Stimulated activated naive CD8-positive, alpha-beta T cell treated with anti-CD3 and anti-CD28 coated beads, Interleukin-15, Interleukin-2, amounts not matched to agents 100 U/mL and 50 U/mL, for 24 hours (primary cell): ENCODE measurements around the gene CCDC68.
"Not testable (repeated sequence)": the region's sequence is repeated elsewhere in the genome, so short reads cannot be mapped to it uniquely, and the experiment has no call there.

Source experiments
- ATAC-seq: fragments of 150-1000 bp; cut with Tn5 transposase; one replicate; pipeline ENCODE4 v1.10.0; 2021
- DNase-seq: peaks from one replicate; pipeline ENCODE4 v3.0.0; 2021

CCDC68 gene

DNA sequence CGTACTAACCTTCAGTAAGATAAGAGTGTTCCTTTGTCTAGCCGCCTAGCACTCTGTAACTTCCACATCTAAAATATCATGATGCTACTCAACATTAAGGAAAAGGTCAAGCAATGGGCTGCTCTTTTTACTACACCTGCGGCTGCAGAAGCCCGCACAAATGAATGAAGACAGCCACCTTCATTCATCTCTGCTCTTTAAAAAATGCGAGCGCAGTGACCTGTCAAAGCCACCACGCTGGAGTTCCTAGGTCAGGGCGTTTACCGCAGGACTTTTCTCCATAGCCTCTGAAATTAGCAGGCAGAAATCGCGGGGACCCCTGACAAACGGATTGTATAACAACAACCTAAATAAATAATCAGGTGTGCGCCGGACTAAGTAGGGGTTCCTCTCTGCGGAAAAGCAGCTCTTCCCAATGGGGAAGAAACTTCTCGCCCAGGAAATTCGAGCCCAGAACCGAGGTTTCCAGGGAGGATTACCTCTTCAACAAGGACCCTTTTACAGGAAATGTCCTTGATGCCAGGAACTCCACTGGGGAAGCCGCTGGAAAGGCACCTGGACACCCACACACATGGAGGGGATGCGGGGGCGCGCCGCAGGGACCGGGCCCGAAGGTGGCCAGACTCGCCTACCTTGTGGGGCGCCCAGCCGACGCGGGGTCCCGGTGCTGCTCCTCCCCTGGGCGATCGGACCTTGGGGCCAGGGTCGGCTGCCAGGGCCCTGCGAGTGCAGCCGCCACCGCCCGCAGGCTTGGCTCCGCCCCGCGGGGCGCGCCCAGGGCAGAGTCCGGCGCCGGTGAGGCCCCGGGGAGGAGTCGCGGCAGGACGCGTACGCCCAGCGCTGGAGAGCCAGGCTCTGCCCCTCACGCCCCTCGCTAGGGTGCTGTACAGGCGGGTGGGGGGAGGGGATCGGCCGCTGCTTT lies at the start of gene CCDC68:
Gene CCDC68 (minus strand): TSS at position 758 of the 922 bp plus-strand sequence. CDS start 16,670 bp downstream, outside the sequence.
- DNase-seq (no peak), ATAC-seq (no peak)

- no peak for ATAC-seq
Measured at GRCh38 chr18:55007602-55008001, 48.3 kb upstream of the CCDC68 start.

DNA sequence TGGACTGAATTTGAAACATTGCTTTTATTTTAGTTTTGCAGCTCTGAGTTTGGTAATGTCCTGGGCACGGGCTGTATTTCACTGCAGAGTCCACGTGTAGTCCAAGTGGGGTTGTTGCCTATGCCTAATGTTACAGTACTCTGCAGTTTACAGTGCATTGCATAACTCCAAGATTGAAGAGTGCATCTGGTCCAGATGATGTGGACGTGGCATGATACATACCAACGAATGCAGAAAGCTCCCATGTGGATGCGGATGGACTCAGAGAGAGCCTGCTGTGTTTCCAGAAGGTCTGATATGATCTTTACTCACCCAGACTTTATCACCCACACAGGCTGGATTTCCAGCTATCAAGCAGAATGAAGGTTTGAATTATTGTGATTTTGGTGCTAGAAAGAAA lies 44.4 kb upstream of the CCDC68 start:
- ATAC-seq (no peak), DNase-seq (no peak)

More at GRCh38 chr18:55007602-55008001, 48.3 kb upstream of the CCDC68 start:
- no peak for DNase-seq

DNA sequence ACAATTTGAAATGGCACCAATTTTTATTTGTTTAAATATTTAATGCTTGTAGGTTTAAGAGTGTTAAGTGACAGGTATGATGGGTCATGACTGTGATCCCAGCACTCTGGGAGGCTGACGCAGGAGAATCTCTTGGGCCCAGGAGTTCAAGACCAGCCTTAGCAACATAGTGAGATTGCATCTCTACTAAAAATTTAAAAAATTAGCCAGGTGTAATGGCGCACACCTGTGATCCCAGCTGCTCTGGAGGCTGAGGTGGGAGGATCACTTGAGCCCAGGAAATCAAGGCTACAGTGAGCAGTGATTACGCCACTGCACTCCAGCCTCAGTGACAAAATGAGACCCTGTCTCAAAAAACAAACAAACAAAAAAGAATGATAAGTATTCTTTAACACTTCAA lies 43.0 kb upstream of the CCDC68 start:
- ATAC-seq (no peak), DNase-seq (no peak)

DNA sequence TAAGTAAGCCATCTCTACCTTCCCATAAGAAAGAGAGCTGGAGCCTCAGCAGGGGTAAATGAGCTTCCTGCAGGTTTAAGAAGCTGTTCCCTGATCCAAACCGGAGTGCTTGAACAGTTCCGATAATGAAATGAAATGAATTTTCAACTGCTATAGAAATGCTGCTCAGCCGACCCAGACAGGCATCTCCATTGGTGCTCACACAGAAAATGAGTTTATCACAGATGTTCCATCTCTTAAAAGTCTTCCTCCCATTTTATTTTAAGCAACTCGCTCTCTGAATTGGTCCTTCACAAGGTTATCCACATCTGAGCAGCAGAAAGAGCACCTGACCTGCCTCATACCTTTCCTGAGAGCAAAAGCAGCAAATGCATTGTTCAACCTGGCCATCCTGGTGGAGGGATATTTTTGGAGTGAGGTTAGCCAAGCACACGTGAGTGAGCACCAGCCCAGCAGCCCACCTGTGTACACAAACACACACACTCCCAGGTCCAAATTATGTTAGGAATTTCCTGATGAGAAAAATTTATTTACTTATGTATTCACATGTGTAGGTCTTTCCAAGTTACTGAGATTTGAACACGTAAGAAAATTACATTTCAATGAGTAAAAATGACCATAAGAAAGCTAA lies 42.2 kb upstream of the CCDC68 start:
- ATAC-seq (no peak), DNase-seq (no peak)

GRCh38 chr18:55000529-55000928 lies 41.3 kb upstream of the CCDC68 start:
- ATAC-seq (no peak), DNase-seq (no peak)

DNA sequence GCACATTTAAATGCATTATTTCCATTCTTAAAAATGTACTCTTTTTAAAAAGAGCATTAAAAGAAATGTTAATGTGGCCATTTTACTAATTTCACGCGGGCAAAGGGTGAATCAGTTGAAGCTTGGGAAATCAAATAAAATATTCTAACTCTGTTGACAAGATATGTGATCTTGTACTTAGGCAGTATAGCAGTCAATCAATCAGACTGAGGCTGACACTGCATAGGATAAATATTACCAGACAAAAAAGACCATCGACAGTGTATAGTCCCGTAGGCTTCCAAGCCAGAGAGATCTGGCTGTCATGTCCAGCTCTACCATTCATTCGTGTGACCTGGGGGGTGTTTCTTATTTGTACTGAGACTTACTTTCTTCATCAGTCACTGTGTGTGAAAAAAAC lies 39.8 kb upstream of the CCDC68 start:
- DNase-seq (no peak), ATAC-seq (no peak)

DNA sequence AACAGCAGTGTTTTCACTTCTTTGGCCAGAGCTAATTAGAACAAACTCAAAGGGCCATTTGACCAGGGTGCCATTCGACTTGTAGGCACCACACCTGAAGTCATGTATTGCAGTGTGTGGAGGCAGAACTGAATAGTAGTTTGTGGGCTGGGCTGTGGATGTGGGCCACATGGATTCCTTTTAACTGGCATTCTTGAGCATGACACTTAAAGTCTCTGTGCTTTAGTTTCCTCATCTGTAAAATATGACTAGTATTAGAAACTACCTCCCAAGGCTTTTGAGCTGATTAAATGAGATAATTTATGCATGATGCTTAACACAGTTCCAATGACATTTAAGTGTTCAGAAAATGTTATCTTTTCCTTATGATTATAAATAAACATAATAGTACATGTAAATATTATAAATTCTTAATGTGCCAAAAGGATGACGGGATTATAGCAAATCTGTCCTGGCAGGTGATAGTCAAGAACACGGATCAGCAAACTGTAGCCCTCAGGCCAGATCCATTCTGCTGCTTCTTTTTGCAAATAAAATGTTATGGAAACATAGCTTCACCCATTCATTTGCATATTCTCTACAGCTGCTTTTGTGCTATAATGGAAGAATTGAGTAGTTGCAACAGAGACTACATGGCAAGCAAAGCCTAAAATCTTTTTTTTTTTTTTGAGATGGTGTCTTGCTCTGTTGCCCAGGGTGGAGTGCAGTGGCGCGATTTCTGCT lies 36.3 kb upstream of the CCDC68 start:
- DNase-seq: no peak
- no peak for ATAC-seq

- ATAC-seq: no peak
Measured at GRCh38 chr18:54991981-54992380, 32.7 kb upstream of the CCDC68 start.

DNA sequence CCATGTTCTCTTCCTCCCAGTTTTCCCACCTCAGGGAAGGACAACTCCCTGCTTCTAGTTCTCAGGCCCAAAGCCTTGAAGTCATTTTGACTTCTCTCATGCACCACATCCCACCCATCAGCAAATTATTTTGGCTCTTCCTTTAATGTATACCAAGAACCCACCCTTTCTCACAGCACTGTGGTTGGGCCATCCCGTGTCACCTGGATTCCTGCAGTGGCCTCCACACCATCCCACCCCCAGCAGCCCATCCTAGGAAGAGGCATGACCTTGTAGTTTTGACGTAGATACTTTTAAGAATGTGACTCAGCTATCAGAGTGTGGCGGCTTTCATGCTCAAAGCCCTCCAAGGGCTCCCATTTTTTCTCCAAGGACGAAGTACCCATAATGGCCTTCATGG lies 25.6 kb upstream of the CCDC68 start:
- DNase-seq (no peak), ATAC-seq (no peak)

More at GRCh38 chr18:54991981-54992380, 32.7 kb upstream of the CCDC68 start:
- no peak for DNase-seq

- DNase-seq: no peak
Measured at GRCh38 chr18:54983791-54984190, 24.5 kb upstream of the CCDC68 start.

GRCh38 chr18:54983041-54983686 lies 23.9 kb upstream of the CCDC68 start:
- DNase-seq (no peak), ATAC-seq (peak; percentile 52)

More at GRCh38 chr18:54983791-54984190, 24.5 kb upstream of the CCDC68 start:
- no peak for ATAC-seq

GRCh38 chr18:54981076-54981475 lies 21.8 kb upstream of the CCDC68 start:
- ATAC-seq (no peak), DNase-seq (no peak)

GRCh38 chr18:54975598-54975997 lies 16.3 kb upstream of the CCDC68 start:
- ATAC-seq: no peak
- DNase-seq: no peak

DNA sequence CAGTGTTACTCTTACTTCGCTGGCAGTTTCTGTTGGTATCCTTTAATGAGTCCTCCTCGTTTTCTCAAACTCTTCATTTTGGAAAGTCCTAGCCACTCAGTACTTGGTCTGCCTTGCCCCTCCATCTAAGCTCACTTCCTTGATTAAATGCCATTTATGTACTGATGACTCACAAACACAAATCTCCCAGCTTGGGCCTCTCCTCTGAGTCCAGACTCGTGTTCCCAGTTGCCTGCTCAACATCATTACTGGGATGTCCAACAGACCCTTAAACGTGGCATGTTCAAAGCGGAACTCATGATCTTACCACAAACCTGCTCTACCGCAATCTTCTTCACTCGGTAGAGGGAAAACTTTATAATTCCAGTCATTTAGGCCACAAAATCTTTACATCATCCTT lies 13.8 kb upstream of the CCDC68 start:
- no peak for ATAC-seq
- no peak for DNase-seq

GRCh38 chr18:54968807-54969206 lies 9.5 kb upstream of the CCDC68 start:
- DNase-seq (no peak), ATAC-seq (no peak)

GRCh38 chr18:54968237-54968636 lies 9.0 kb upstream of the CCDC68 start:
- ATAC-seq, DNase-seq: not testable (repeated sequence)

DNA sequence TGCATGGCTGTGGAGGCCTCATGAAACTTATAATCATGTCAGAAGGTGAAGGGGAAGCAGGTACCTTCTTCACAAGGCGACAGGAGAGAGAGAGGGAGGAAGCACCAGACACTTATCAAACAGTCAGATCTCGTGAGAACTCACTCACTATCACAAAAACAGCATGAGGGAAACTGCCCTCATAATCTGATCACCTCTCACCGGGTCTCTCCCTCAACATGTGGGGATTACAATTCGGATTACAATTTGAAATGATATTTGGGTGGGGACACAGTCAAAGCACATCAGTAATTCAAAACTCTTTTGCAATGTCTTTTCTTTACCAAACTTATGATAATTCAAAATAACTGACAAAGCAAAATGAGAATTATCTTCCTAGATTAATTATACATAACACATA lies 8.5 kb upstream of the CCDC68 start:
- DNase-seq: no peak
- no peak for ATAC-seq

- ATAC-seq: no peak
- no peak for DNase-seq
Measured at GRCh38 chr18:54964741-54965140, 5.5 kb upstream of the CCDC68 start.

DNA sequence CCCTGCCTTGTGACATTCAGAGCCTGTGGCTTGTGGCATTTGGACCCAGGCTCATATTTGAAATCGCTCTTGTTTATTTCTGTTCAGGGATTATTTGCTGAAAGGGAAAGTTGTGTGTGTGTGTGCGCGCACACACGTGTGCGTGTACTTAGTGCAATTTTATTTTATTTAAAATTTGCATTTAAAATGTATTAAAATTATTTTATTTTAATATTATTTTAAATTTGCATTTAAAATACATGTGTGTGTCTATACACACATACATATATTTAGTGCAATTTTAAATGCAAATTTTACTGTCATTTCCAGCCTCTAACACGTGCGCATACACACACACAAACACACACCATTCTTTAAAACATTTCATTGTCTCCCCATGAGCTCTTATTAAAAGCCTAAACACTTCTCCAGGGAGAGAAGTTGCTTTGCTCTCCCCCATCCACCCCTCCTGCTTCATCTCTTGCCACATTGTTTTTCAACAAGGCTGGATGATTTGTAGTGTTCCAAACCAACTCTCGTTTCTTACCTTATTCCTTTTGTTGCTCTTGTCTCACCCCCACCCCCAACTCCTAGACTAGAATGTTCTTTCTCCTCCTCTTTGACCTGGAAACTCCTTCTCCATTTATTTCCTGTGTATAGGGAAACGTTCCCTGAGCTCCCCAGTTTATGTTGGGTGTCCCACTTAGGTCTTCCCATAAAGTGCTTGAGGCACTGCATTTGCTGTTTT lies 3.8 kb upstream of the CCDC68 start:
- ATAC-seq (no peak), DNase-seq (no peak)

- DNase-seq (no peak), ATAC-seq (no peak)
Measured at GRCh38 chr18:54961868-54962267, 2.6 kb upstream of the CCDC68 start.

- ATAC-seq (no peak), DNase-seq (no peak)
Measured at GRCh38 chr18:54961016-54961423, 1.8 kb upstream of the CCDC68 start.
